Fibroblast of pulmonary artery (primary cell): ENCODE results near the gene GMDS.

Experiments
- DNase-seq: peaks from one replicate; pipeline ENCODE4 v3.0.0-alpha.2; 2010; ENCODE audit warnings: low read depth
- H3K4me3 ChIP-seq: replicated peaks from 2 replicates; pipeline ENCODE4 v1.5.1; 2011; ENCODE audit warnings: low read depth, mild to moderate bottlenecking, control low read depth, low read length, moderate library complexity
- CTCF ChIP-seq: IDR thresholded peaks from 2 replicates; pipeline ENCODE4 v1.5.1; 2011; ENCODE audit warnings: mild to moderate bottlenecking, control low read depth, low read length, inconsistent platforms; ENCODE audit errors: missing control alignments

The GMDS gene

GRCh38 chr6:2063547-2063946 lies 181.9 kb downstream of the GMDS start:
- TF ChIP-seq CTCF = no peak
- H3K4me3 ChIP-seq = no peak overlapping the region
- DNase-seq = no peak

- TF ChIP-seq CTCF = no peak
- no peak overlapping the region for H3K4me3 ChIP-seq
- no peak for DNase-seq
Measured at GRCh38 chr6:2061880-2062279, 183.5 kb downstream of the GMDS start.

- H3K4me3 ChIP-seq = no peak overlapping the region
- TF ChIP-seq CTCF = no peak
- DNase-seq = no peak
Measured at GRCh38 chr6:2055911-2056310, 189.5 kb downstream of the GMDS start.

- no peak for TF ChIP-seq CTCF
- H3K4me3 ChIP-seq = no peak overlapping the region
- no peak for DNase-seq
Measured at GRCh38 chr6:2055143-2055542, 190.3 kb downstream of the GMDS start.

- no peak for DNase-seq
- TF ChIP-seq CTCF = no peak
- no peak overlapping the region for H3K4me3 ChIP-seq
Measured at GRCh38 chr6:2054516-2055067, 190.8 kb downstream of the GMDS start.

GRCh38 chr6:2053691-2054090 lies 191.7 kb downstream of the GMDS start:
- H3K4me3 ChIP-seq = no peak overlapping the region
- no peak for TF ChIP-seq CTCF

GRCh38 chr6:2047855-2048254 lies 197.6 kb downstream of the GMDS start:
- peak; percentile 8 for DNase-seq
- TF ChIP-seq CTCF = no peak
- H3K4me3 ChIP-seq = no peak overlapping the region

More at GRCh38 chr6:2053691-2054090, 191.7 kb downstream of the GMDS start:
- DNase-seq = no peak
